ENCODE measurements around the gene NLGN1. TPM values are rescaled to one million over a fixed set of nuclear protein-coding genes. Genes with fewer than 3 reads are reported as not detected.

The NLGN1 gene
- total RNA-seq, 2 donors from 2014 or later, result 1.3 to 2.4 TPM

DNA sequence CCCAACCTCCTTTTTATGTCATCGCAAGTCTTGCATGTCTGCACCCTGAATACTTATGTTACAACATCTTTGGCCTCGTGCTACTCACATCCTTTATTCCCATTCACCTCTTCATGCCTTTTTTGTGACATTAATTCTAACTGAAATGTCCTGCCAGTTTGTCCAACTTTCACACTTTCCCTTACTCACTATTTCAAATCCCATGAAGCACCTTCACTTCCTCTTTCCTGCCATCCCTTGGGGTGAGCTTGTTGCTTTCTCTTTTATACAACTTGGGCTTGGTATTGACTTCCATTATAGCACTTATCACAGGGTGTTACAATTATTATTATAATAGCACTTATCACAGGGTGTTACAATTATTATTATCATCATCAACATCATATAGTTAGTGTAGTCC is 496.3 kb downstream of the NLGN1 start:
- H3K36me3 ChIP-seq, result no peaks in the 10 kb centered on the region
- no peak overlapping the region for H3K4me3 ChIP-seq
- TF ChIP-seq, protein P1, sequence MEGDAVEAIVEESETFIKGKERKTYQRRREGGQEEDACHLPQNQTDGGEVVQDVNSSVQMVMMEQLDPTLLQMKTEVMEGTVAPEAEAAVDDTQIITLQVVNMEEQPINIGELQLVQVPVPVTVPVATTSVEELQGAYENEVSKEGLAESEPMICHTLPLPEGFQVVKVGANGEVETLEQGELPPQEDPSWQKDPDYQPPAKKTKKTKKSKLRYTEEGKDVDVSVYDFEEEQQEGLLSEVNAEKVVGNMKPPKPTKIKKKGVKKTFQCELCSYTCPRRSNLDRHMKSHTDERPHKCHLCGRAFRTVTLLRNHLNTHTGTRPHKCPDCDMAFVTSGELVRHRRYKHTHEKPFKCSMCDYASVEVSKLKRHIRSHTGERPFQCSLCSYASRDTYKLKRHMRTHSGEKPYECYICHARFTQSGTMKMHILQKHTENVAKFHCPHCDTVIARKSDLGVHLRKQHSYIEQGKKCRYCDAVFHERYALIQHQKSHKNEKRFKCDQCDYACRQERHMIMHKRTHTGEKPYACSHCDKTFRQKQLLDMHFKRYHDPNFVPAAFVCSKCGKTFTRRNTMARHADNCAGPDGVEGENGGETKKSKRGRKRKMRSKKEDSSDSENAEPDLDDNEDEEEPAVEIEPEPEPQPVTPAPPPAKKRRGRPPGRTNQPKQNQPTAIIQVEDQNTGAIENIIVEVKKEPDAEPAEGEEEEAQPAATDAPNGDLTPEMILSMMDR (IDR thresholded peaks at IDR 0.05), result no peak
- no peak for DNase-seq (ENCODE audit: low spot score)
- H3K9me3 ChIP-seq, result no peaks in the 10 kb centered on the region
- no peaks in the 10 kb centered on the region for H3K27me3 ChIP-seq
- H3K4me1 ChIP-seq, result no peaks in the 10 kb centered on the region
- H3K27ac ChIP-seq, result no peak overlapping the region

DNA sequence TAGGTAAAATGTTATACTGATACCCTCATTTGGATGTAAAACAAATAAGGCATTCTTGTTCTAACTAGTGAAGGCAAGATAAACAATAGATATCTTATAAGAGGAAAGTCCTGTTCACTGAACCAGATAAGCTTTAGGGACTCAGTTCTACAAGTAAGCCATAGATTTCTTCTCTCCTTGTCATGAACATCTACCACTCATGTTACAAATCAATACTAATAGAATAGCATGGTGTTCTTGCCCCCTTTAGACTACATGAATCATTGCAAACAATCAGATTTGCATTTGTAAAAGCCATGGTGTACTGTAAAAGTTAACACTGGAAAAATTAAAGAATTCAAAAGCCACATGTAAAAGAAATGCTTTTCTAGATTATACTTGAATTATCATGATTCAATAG is 500.1 kb downstream of the NLGN1 start:
- no peaks in the 10 kb centered on the region for H3K4me1 ChIP-seq
- H3K4me3 ChIP-seq, result no peak overlapping the region
- no peaks in the 10 kb centered on the region for H3K9me3 ChIP-seq
- TF ChIP-seq, protein P1 (IDR thresholded peaks at IDR 0.05), result no peak
- H3K36me3 ChIP-seq, result no peaks in the 10 kb centered on the region
- DNase-seq (ENCODE audit: low spot score), result no peak
- H3K27me3 ChIP-seq, result no peaks in the 10 kb centered on the region
- H3K27ac ChIP-seq, result no peak overlapping the region

- TF ChIP-seq, protein P1 (IDR thresholded peaks at IDR 0.05), result no peak
- no peak for DNase-seq (ENCODE audit: low spot score)
- no peak overlapping the region for H3K4me3 ChIP-seq
- H3K9me3 ChIP-seq, result no peaks in the 10 kb centered on the region
- no peak overlapping the region for H3K27ac ChIP-seq
- H3K36me3 ChIP-seq, result no peaks in the 10 kb centered on the region
- H3K27me3 ChIP-seq, result no peaks in the 10 kb centered on the region
- no peaks in the 10 kb centered on the region for H3K4me1 ChIP-seq
Observed at GRCh38 chr3:173901649-173902048, 504.1 kb downstream of the NLGN1 start.

- Histone ChIP-seq H3K4me3 (no peak overlapping the region), H3K4me1 (no peaks in the 10 kb centered on the region), H3K36me3 (no peaks in the 10 kb centered on the region), H3K27ac (no peak overlapping the region), H3K27me3 (no peaks in the 10 kb centered on the region), H3K9me3 (no peaks in the 10 kb centered on the region)
- TF ChIP-seq, protein P1 (IDR thresholded peaks at IDR 0.05), result no peak
- no peak for DNase-seq (ENCODE audit: low spot score)
Observed at GRCh38 chr3:173902401-173902800, 504.9 kb downstream of the NLGN1 start.

- Histone ChIP-seq H3K4me3 (no peak overlapping the region), H3K4me1 (no peaks in the 10 kb centered on the region), H3K9me3 (no peaks in the 10 kb centered on the region), H3K27me3 (no peaks in the 10 kb centered on the region), H3K27ac (no peak overlapping the region), H3K36me3 (no peaks in the 10 kb centered on the region)
- DNase-seq (ENCODE audit: low spot score), result no peak
- TF ChIP-seq, protein P1 (IDR thresholded peaks at IDR 0.05), result no peak
Observed at GRCh38 chr3:173902871-173903270, 505.3 kb downstream of the NLGN1 start.

DNA sequence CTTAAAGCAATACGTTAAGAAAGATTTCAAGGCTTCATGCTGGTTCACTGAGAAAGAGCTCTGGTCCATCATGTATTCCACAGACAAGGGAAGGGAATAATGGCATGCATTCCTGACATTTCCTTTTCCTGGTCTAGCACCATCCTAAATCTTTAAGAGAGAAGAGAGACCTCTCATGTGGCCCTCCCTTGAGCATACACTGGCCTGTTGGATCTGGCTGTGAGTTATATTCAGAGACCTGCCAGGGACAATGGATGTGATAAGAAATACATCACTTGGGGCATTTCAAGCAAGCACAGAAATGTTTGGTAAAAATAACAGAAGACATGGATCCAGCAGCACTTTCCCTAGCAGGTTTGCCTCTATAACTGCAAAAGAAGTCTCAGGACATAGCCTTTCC is 507.8 kb downstream of the NLGN1 start:
- DNase-seq (ENCODE audit: low spot score), result no peak
- Histone ChIP-seq H3K36me3 (no peaks in the 10 kb centered on the region), H3K9me3 (no peaks in the 10 kb centered on the region), H3K4me1 (no peaks in the 10 kb centered on the region), H3K4me3 (no peak overlapping the region), H3K27ac (no peak overlapping the region), H3K27me3 (no peaks in the 10 kb centered on the region)
- TF ChIP-seq, protein P1 (IDR thresholded peaks at IDR 0.05), result no peak
